ENCODE results near the gene LDLRAP1. TPM values are rescaled to one million over a fixed set of nuclear protein-coding genes. Genes with fewer than 3 reads are reported as not detected.
A peak's percentile ranks its signal among the peaks of the same experiment; 100 is the strongest.

LDLRAP1 gene
- total RNA-seq, 1 donor from 2014 or later = 1.2 TPM

- DNase-seq = no peak
Observed at GRCh38 chr1:25562928-25563283, 19.5 kb downstream of the LDLRAP1 start.

GRCh38 chr1:25563330-25564215 lies 20.2 kb downstream of the LDLRAP1 start:
- DNase-seq = peak; percentile 84

GRCh38 chr1:25564777-25565574 lies 21.6 kb downstream of the LDLRAP1 start:
- no peak for DNase-seq

- DNase-seq = no peak
Observed at GRCh38 chr1:25565626-25566025, 22.2 kb downstream of the LDLRAP1 start.

GRCh38 chr1:25566176-25566729 lies 22.8 kb downstream of the LDLRAP1 start:
- DNase-seq = no peak

GRCh38 chr1:25566730-25567341 lies 23.4 kb downstream of the LDLRAP1 start:
- peak; percentile 67 for DNase-seq

- DNase-seq = no peak
Observed at GRCh38 chr1:25567710-25568089, 24.3 kb downstream of the LDLRAP1 start.

- peak; percentile 68 for DNase-seq
Observed at GRCh38 chr1:25568090-25568833, 24.9 kb downstream of the LDLRAP1 start.

GRCh38 chr1:25568834-25569596 lies 25.6 kb downstream of the LDLRAP1 start:
- peak; percentile 28 for DNase-seq

GRCh38 chr1:25569597-25570396 lies 26.4 kb downstream of the LDLRAP1 start:
- DNase-seq = no peak

GRCh38 chr1:25570798-25571521 lies 27.6 kb downstream of the LDLRAP1 start:
- no peak for DNase-seq

- DNase-seq = no peak
Observed at GRCh38 chr1:25571522-25571970, 28.1 kb downstream of the LDLRAP1 start.

GRCh38 chr1:25572107-25572506 lies 28.7 kb downstream of the LDLRAP1 start:
- no peak for DNase-seq

GRCh38 chr1:25572708-25573590 lies 29.5 kb downstream of the LDLRAP1 start:
- no peak for DNase-seq

GRCh38 chr1:25573591-25573930 lies 30.2 kb downstream of the LDLRAP1 start:
- DNase-seq = no peak

GRCh38 chr1:25573961-25574360 lies 30.6 kb downstream of the LDLRAP1 start:
- DNase-seq = no peak

- DNase-seq = no peak
Observed at GRCh38 chr1:25575191-25575590, 31.8 kb downstream of the LDLRAP1 start.

GRCh38 chr1:25576459-25577133 lies 33.2 kb downstream of the LDLRAP1 start:
- no peak for DNase-seq

Data from occipital lobe (tissue), 2 donors.